ENCODE data around the gene QKI.

QKI gene

GRCh38 chr6:163391985-163392384, 22.5 kb upstream of the QKI start:
- no peak overlapping the region for H3K27ac ChIP-seq (ENCODE audit: extremely low read depth, low read depth, low read length)
- 0 out of 2 replicates have a peak, but pooled peaks cover 2% of the 10 kb centered on the region for H3K4me1 ChIP-seq (ENCODE audit: control insufficient read depth, insufficient read depth, low read length)
- H3K4me3 ChIP-seq (ENCODE audit: low read depth, low read length): no peak overlapping the region
- ChIA-PET POLR2A (no interaction called here), CTCF (no interaction called here)
- no peak for TF ChIP-seq ZNF19 (tag by site-specific recombination; IDR thresholded peaks at IDR 0.05; ENCODE audit: low read depth)
- no peak for TF ChIP-seq ZBTB8A (tag by site-specific recombination; IDR thresholded peaks at IDR 0.05)
- TF ChIP-seq ZBTB6 (tag by site-specific recombination; IDR thresholded peaks at IDR 0.05): no peak
- no peak for TF ChIP-seq KLF9 (tag by site-specific recombination; IDR thresholded peaks at IDR 0.05; ENCODE audit: low read depth)
- TF ChIP-seq ZNF585B (tag by site-specific recombination; IDR thresholded peaks at IDR 0.05): no peak
- TF ChIP-seq ZNF555 (tag by site-specific recombination; conservative IDR thresholded peaks at IDR 0.05): no peak
- no peak for TF ChIP-seq ZNF548 (tag by site-specific recombination; IDR thresholded peaks at IDR 0.05)
- TF ChIP-seq, protein P1, sequence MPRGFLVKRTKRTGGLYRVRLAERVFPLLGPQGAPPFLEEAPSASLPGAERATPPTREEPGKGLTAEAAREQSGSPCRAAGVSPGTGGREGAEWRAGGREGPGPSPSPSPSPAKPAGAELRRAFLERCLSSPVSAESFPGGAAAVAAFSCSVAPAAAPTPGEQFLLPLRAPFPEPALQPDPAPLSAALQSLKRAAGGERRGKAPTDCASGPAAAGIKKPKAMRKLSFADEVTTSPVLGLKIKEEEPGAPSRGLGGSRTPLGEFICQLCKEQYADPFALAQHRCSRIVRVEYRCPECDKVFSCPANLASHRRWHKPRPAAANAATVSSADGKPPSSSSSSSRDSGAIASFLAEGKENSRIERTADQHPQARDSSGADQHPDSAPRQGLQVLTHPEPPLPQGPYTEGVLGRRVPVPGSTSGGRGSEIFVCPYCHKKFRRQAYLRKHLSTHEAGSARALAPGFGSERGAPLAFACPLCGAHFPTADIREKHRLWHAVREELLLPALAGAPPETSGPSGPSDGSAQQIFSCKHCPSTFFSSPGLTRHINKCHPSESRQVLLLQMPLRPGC (tag by site-specific recombination; IDR thresholded peaks at IDR 0.05): no peak
- TF ChIP-seq, protein P2, sequence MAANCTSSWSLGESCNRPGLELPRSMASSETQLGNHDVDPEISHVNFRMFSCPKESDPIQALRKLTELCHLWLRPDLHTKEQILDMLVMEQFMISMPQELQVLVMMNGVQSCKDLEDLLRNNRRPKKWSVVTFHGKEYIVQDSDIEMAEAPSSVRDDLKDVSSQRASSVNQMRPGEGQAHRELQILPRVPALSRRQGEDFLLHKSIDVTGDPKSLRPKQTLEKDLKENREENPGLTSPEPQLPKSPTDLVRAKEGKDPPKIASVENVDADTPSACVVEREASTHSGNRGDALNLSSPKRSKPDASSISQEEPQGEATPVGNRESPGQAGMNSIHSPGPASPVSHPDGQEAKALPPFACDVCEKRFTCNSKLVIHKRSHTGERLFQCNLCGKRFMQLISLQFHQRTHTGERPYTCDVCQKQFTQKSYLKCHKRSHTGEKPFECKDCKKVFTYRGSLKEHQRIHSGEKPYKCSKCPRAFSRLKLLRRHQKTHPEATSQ (tag by site-specific recombination; IDR thresholded peaks at IDR 0.05): no peak
- TF ChIP-seq ZNF529 (tag by site-specific recombination; IDR thresholded peaks at IDR 0.05; ENCODE audit: insufficient replicate concordance): no peak
- TF ChIP-seq ZSCAN30 (tag by site-specific recombination; IDR thresholded peaks at IDR 0.05): no peak
- TF ChIP-seq, protein P3, sequence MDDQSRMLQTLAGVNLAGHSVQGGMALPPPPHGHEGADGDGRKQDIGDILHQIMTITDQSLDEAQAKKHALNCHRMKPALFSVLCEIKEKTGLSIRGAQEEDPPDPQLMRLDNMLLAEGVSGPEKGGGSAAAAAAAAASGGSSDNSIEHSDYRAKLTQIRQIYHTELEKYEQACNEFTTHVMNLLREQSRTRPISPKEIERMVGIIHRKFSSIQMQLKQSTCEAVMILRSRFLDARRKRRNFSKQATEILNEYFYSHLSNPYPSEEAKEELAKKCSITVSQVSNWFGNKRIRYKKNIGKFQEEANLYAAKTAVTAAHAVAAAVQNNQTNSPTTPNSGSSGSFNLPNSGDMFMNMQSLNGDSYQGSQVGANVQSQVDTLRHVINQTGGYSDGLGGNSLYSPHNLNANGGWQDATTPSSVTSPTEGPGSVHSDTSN (CRISPR knock-in tag; IDR thresholded peaks at IDR 0.05): no peak
- peak; percentile 66 for TF ChIP-seq WT1 (tag by site-specific recombination; IDR thresholded peaks at IDR 0.05)
- TF ChIP-seq ZNF776 (tag by site-specific recombination; IDR thresholded peaks at IDR 0.05; ENCODE audit: borderline replicate concordance): no peak
- TF ChIP-seq ZNF48 (tag by site-specific recombination; IDR thresholded peaks at IDR 0.05): no peak
- TF ChIP-seq, protein P4, sequence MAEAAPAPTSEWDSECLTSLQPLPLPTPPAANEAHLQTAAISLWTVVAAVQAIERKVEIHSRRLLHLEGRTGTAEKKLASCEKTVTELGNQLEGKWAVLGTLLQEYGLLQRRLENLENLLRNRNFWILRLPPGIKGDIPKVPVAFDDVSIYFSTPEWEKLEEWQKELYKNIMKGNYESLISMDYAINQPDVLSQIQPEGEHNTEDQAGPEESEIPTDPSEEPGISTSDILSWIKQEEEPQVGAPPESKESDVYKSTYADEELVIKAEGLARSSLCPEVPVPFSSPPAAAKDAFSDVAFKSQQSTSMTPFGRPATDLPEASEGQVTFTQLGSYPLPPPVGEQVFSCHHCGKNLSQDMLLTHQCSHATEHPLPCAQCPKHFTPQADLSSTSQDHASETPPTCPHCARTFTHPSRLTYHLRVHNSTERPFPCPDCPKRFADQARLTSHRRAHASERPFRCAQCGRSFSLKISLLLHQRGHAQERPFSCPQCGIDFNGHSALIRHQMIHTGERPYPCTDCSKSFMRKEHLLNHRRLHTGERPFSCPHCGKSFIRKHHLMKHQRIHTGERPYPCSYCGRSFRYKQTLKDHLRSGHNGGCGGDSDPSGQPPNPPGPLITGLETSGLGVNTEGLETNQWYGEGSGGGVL (tag by site-specific recombination; IDR thresholded peaks at IDR 0.05): no peak
- peak; percentile 15; the same call in 1 of the 2 replicates for TF ChIP-seq HIC1 (tag by site-specific recombination; IDR thresholded peaks at IDR 0.05)
- H3K36me3 ChIP-seq (ENCODE audit: control insufficient read depth in 2 of 2, insufficient read depth in 1 of 2, low read length in 2 of 2): no peaks in the 10 kb centered on the region
- H3K9me3 ChIP-seq (ENCODE audit: control insufficient read depth, insufficient read depth, low read depth, low read length): no peaks in the 10 kb centered on the region

Measured in HEK293 (cell line).